Left kidney (tissue), 8 donors: ENCODE results near the gene FIBCD1. TPM values are rescaled to one million over a fixed set of nuclear protein-coding genes. Genes with fewer than 3 reads are reported as not detected.

Source experiments
- DNase-seq: peaks from one replicate; pipeline ENCODE4 v3.0.0-alpha.2; 2013
- long read RNA-seq, 8 donors: transcript quantifications; one replicate each; lab custom pipeline, GENCODE V29; 2026
- polyA plus RNA-seq: library from polyadenylated mRNA; unstranded; fragments of 120-200 nt; gene quantifications from one replicate; pipeline ENCODE4 v1.2.1, GENCODE V29; 2013; ENCODE audit not compliant: insufficient read length

Gene FIBCD1
- polyA plus RNA-seq: 0.08 TPM
- long read RNA-seq, donor 1: 0 reads
- long read RNA-seq, donor 2, partial matches to known transcripts: 26 of 26 reads
- long read RNA-seq, donor 2, other reads (novel, unspliced or antisense): 0 of 26 reads
- long read RNA-seq, donor 3: 0 reads
- long read RNA-seq, donor 4: 0 reads
- long read RNA-seq, donor 5: 0 reads
- long read RNA-seq, donor 6: 0 reads
- long read RNA-seq, donor 7: 0 reads
- long read RNA-seq, donor 8: 0 reads

DNA sequence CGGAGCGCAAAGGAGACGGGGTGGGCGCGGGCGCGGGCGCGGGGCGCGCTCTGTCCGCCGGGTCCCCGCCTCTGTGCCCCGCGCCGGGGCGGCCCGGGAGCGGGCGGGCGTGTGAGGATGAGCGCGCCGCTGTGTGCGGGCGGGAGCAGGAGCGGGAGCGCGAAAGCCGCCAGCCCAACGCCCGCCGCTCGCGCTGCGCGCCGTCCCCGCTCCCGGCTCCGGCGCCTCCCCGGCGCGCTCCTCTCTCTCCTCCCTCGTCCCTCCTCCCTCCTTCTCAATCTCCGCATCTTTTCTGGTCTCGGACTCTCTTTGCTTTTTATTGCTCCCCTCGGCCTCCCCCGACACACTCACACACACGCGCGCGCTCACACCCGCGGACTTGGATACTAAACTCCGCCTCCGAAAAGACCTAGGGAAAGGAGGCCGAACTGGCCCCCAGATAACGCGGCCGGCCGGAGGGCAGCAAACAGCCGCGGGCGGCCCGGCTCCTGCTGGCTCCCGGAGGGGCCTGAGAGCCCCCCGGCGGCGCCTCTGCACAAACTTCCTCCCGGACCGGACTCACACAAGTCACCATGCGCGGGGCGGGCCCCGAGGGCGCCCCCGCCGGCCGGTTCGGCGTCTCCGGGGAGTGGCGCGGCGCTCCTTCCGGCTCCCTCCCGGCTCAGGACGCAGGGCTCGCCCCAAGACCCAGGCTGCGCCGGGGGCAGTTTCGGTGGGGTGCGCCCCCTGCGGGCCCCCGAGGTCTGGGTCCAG is at the start of gene FIBCD1:
FIBCD1 (minus strand) TSS at position 596 of the 753 bp plus-strand sequence. CDS start 640 bp downstream, outside the sequence.
- no peak for DNase-seq

GRCh38 chr9:130988400-130988747 is 49.3 kb upstream of the FIBCD1 start:
- DNase-seq: no peak

DNA sequence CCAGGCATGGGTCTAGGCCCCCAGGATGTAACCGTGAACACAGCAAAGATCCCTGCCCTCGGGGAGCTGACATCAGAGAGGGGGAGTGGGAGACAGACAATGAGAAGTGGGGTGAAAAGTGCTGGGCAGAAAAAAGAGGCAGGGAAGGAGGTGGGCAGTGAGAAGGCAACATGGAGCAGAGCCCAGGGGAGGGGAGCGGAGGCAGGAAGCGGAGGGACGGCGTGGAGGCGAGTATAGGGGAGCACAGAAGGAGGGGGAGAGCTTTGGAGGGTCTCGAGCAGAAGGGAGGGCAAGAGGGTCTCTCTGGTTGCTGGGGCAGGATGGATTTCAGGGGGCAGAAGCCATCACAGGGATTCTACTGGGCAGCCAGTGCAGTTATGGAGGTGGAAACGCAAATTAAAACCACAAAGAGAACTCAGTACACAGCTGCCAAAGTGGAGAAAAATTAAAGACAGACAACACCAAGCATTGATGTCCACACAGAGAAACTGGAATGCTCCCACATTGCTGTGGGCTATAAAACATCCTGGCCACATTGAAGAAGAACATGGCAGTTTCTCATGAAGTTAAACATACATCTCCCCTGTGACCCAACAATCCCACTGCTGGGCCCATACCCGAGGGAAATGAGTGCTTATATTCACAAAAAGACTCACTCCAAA is 48.8 kb upstream of the FIBCD1 start:
- DNase-seq: no peak

DNA sequence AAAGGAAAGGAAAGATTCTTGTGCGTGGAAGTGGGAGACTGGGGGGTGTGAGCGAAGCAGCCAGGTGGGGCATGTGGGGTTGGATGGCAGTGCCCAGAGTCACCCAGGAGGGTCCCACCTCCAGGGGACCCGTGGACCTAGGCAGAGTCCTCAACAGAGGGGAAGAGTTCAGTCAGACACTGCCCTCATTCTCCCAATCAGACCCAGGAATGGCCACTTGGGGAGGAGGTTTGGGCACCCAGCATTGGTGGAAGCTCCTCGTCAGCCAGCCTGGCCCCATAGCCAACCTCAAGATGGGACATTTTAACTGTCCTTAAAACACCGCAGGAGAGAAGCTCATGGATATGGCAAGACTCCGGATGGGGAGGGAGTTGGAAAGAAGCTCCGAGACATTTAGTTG is 48.0 kb upstream of the FIBCD1 start:
- DNase-seq: no peak

DNA sequence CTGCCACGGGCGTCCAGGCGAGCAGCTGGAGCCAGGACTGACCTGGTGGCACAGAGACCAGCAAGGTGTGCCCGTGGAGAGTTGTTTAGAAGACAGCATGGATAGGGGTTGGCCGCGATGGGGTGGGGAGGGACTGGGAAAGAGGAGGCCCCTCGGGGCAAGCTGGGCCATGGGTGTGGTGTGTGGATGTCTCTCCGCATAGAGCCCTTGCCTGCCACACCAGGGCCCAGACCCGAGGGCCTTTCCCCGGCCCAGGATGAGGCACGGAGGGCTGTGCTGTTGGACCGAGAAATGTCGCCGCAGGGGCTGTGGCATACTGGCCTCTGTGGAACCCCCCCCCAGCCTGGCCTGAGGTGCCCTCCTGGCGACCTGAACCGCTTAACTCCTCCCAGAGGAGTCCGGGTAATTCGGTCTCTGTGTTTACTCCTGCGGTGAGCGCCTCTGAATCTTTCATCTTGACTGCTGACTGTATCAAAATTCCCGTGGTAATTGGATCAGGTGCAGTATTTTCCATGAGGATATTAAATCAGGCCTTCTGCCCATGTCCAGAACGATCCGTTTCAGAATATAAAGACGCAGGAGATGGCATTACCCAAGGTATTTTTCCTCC is 47.4 kb upstream of the FIBCD1 start:
- peak; percentile 64 for DNase-seq

DNA sequence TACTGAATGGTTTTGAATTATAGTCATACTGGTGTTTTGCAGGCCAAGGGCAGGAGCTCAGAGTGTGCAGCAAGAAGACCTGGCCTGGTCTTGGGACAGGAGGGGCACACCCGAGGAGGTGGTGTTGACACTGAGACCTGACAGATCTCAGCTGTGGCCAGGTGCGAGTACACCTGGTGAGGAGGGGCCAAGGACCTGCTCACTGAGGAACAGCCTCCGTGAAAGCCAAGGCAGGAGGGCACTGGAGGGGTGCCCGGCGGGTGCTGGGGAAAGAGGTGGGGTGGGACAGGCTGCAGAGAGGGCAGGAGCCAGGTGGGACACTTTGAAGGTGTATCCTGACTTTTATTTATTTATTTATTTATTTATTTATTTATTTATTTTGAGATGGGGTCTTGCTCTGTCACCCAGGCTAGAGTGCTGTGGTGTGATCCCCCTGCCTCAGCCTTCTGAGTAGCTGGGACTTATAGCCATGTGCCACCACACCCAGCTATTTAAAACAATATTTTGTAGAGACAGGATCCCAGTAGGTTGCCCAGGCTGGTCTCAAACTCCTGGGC is 46.6 kb upstream of the FIBCD1 start:
- no peak for DNase-seq

GRCh38 chr9:130985029-130985428 is 46.0 kb upstream of the FIBCD1 start:
- no peak for DNase-seq

- no peak for DNase-seq
Measured at GRCh38 chr9:130984521-130984920, 45.5 kb upstream of the FIBCD1 start.

GRCh38 chr9:130983970-130984369 is 44.9 kb upstream of the FIBCD1 start:
- no peak for DNase-seq

- DNase-seq: no peak
Measured at GRCh38 chr9:130983359-130983670, 44.3 kb upstream of the FIBCD1 start.

GRCh38 chr9:130982636-130983358 is 43.8 kb upstream of the FIBCD1 start:
- no peak for DNase-seq

DNA sequence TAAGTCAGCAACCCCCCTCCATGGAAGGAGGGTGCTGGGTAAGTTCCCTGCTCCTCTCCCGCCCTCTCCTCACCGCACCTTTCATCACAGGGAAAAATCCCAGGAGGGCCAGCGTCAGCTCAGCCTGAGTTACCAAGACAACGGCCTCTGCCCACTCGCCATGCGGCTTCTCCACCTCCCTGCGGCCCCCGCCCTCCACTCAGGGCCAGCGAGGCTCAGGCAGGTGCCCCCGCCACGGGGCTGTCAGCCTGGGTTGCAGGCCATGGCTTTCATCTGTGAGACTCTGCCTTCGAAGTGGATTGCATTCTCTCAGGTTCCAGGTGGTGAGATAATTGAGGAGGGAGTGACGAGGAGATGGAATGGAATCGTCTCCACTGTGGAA is 42.7 kb upstream of the FIBCD1 start:
- no peak for DNase-seq

- DNase-seq: no peak
Measured at GRCh38 chr9:130981002-130981755, 42.1 kb upstream of the FIBCD1 start.

- no peak for DNase-seq
Measured at GRCh38 chr9:130980526-130980925, 41.5 kb upstream of the FIBCD1 start.

- no peak for DNase-seq
Measured at GRCh38 chr9:130979591-130980385, 40.7 kb upstream of the FIBCD1 start.

DNA sequence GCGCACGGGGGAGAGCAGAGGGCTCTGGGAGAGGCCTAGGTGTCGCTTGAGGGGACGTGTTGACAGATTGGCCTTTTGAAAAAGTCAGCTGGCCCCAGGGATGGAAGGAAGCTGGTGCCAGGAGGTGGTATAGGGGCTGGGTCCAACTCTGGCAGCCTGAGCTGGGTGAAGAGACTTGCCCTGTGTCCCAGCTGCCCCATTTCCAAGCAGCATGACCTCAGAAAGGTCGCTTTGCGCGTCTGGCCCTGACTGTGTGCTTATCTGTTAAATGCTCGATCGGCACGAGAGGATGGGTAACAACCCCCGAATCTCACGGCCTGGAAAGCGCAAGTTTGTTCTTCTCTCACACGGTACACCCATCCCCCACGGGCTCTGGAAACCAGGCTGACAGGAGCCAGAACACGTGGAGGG is 38.8 kb upstream of the FIBCD1 start:
- DNase-seq: no peak

- no peak for DNase-seq
Measured at GRCh38 chr9:130975932-130976841, 37.1 kb upstream of the FIBCD1 start.

DNA sequence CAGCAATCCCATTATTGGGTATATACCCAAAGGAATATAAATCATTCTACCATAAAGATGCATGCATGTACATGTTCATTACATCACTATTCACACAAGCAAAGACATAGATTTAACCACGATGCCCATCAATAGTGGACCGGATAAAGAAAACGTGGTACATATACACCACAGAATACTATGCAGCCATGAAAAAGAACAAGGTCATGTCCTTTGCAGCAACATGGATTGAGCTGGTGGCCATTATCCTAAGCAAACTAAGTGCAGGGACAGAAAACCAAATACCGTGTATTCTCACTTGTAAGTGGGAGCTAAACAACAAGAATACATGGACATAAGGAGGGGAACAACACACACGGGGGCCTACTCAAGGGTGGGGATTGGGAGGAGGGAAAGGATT is 36.1 kb upstream of the FIBCD1 start:
- no peak for DNase-seq

DNA sequence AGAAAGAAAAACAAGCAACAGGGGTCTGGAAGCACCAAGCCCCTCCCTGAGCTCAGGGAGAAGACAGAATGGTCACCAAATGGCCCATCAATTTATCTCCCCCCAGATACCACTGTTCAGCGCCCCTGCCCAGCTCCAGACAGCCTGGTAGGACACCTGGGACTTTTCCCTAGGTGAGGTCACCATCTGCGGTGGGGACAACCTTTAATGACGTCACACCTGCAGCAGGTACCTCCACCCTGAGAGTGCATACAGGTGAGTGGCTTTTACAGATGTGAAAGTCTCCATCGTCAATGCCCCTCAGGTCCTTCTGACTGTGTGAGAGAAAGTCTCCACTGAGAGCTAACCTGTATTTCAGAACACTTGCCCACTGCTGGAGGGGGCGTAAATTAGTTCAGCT is 35.6 kb upstream of the FIBCD1 start:
- DNase-seq: no peak
